HEK293T (cell line): Measurements from ENCODE around the gene RASSF8.

Source experiments
- CTCF ChIA-PET: fragments of 350-600 bp; formaldehyde crosslinking; extraction: SDS; loops from one replicate; lab custom pipeline; 2021; ENCODE audit warnings: antibody characterized with exemption, inconsistent platforms; lab: Yijun Ruan, JAX
- POLR2A ChIA-PET: fragments of 350-600 bp; formaldehyde crosslinking; extraction: SDS; loops from one replicate; lab custom pipeline; 2020; ENCODE audit warnings: antibody characterized with exemption, inconsistent platforms; lab: Yijun Ruan, JAX
- DNase-seq: peaks from one replicate; pipeline ENCODE4 v3.0.0; 2012; ENCODE audit warnings: mixed read lengths; ENCODE audit errors: extremely low spot score
- ARNT ChIP-seq: fragments of 450-650 bp; IDR thresholded peaks from 2 replicates; pipeline ENCODE4 v1.6.1; 2017; ENCODE audit warnings: mild to moderate bottlenecking
- BHLHE40 ChIP-seq: fragments of 450-650 bp; IDR thresholded peaks from 2 replicates; pipeline ENCODE4 v1.6.1; 2016; ENCODE audit warnings: mild to moderate bottlenecking, moderate library complexity, borderline replicate concordance
- CTBP1 ChIP-seq: fragments of 450-650 bp; IDR thresholded peaks from 2 replicates; pipeline ENCODE4 v1.6.1; 2016; ENCODE audit warnings: borderline replicate concordance
- ELF4 ChIP-seq: fragments of 450-650 bp; IDR thresholded peaks from 2 replicates; pipeline ENCODE4 v1.6.1; 2017; ENCODE audit warnings: antibody characterized with exemption
- FOXA1 ChIP-seq: fragments of 450-650 bp; IDR thresholded peaks from 2 replicates; pipeline ENCODE4 v1.6.1; 2016; ENCODE audit warnings: mild to moderate bottlenecking
- FOXK2 ChIP-seq: fragments of 450-650 bp; IDR thresholded peaks from 2 replicates; pipeline ENCODE4 v1.6.1; 2016; ENCODE audit warnings: mild to moderate bottlenecking
- FOXM1 ChIP-seq: fragments of 450-650 bp; IDR thresholded peaks from 2 replicates; pipeline ENCODE4 v1.6.1; 2017; ENCODE audit warnings: mild to moderate bottlenecking, borderline replicate concordance
- HDGF ChIP-seq: fragments of 450-650 bp; IDR thresholded peaks from 2 replicates; pipeline ENCODE4 v1.6.1; 2017; ENCODE audit warnings: antibody characterized with exemption, borderline replicate concordance
- L3MBTL2 ChIP-seq: fragments of 450-650 bp; conservative IDR thresholded peaks from 2 replicates; pipeline ENCODE4 v1.6.1; 2016; ENCODE audit warnings: mild to moderate bottlenecking
- LEF1 ChIP-seq: fragments of 450-650 bp; IDR thresholded peaks from 2 replicates; pipeline ENCODE4 v1.6.1; 2017; ENCODE audit warnings: mild to moderate bottlenecking, borderline replicate concordance
- NFRKB ChIP-seq: fragments of 450-650 bp; IDR thresholded peaks from 2 replicates; pipeline ENCODE4 v1.6.1; 2016; ENCODE audit warnings: mild to moderate bottlenecking, moderate library complexity
- SP1 ChIP-seq: fragments of 450-650 bp; IDR thresholded peaks from 2 replicates; pipeline ENCODE4 v1.6.1; 2017
- SUZ12 ChIP-seq: fragments of 450-650 bp; IDR thresholded peaks from 2 replicates; pipeline ENCODE4 v1.6.1; 2016; ENCODE audit warnings: mild to moderate bottlenecking
- TARDBP ChIP-seq: fragments of 450-650 bp; IDR thresholded peaks from 2 replicates; pipeline ENCODE4 v1.6.1; 2016
- ZNF384 ChIP-seq: fragments of 450-650 bp; IDR thresholded peaks from 2 replicates; pipeline ENCODE4 v1.6.1; 2016
- TF ChIP-seq, protein P1 (sequence below): fragments of 450-650 bp; IDR thresholded peaks from 2 replicates; pipeline ENCODE4 v1.6.1; 2016

Gene RASSF8

GRCh38 chr12:26109343-26109881 lies 150.9 kb downstream of the RASSF8 start:
- no peak for DNase-seq
- ChIA-PET CTCF (interaction anchor here (1.2 kb wide), 1 partner anchor 10 kb away, joined by 4 read pairs; no protein-coding TSS in a partner anchor), POLR2A (interaction anchor here (0.6 to 1.1 kb wide), 2 partner anchors 9 to 12 kb away, joined by 3 to 4 read pairs; no protein-coding TSS in a partner anchor)
- no peak for TF ChIP-seq ARNT
- TF ChIP-seq, protein P1, sequence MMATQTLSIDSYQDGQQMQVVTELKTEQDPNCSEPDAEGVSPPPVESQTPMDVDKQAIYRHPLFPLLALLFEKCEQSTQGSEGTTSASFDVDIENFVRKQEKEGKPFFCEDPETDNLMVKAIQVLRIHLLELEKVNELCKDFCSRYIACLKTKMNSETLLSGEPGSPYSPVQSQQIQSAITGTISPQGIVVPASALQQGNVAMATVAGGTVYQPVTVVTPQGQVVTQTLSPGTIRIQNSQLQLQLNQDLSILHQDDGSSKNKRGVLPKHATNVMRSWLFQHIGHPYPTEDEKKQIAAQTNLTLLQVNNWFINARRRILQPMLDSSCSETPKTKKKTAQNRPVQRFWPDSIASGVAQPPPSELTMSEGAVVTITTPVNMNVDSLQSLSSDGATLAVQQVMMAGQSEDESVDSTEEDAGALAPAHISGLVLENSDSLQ, result peak; percentile 84

DNA sequence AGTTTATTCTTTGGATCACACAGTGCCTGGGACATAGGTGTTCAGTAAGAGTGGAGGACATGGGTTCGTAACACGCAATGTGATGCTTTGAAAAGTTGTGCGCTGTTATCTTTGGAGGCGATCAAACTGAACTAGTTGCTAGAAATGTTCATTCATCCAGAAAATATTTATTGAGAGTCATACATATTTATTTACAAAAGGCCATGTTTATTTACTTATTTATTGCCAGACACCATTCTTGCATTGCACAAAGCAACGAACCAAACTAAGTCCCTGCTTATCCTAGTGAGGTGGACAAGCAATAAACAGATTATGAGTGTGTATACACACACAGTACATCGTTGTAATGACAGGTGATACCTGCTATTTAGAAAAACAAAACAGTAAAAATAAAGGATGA lies 153.8 kb downstream of the RASSF8 start:
- ChIA-PET POLR2A (interaction anchor here (0.8 to 1.6 kb wide), 2 partner anchors 10 to 13 kb away, joined by 3 to 6 read pairs; partner anchors contain the start of gene BHLHE41), CTCF (no interaction called here)
- DNase-seq, result no peak
- no peak for TF ChIP-seq SUZ12
- TF ChIP-seq L3MBTL2, result no peak
- TF ChIP-seq NFRKB, result no peak
- TF ChIP-seq LEF1, result no peak
- TF ChIP-seq CTBP1, result no peak
- no peak for TF ChIP-seq BHLHE40
- no peak for TF ChIP-seq FOXM1
- no peak for TF ChIP-seq TARDBP
- TF ChIP-seq ARNT, result no peak
- TF ChIP-seq, protein P1, result no peak
- TF ChIP-seq FOXA1, result no peak
- no peak for TF ChIP-seq FOXK2
- TF ChIP-seq ZNF384, result no peak
- no peak for TF ChIP-seq SP1
- TF ChIP-seq HDGF, result no peak
- no peak for TF ChIP-seq ELF4

DNA sequence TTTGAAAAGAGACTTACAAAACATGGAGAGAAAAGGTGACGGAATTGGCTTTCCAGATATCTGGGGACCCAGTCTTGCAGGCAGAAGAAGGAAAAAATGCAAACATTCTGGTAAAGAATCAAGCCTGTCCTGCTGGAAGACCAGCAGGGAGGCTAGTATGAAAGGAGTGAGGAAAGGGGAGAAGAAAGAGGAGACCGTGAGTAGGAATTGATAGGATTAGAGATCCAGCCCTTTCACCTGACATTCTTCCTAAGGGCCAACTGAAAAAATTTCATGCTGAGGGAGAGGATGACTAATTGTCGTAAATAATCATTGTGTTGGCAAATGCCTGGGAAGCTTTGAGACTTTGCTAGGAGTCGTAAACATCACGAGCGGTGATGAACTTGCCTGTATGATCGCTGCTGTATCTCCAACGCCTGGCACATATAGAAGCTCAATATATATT lies 154.2 kb downstream of the RASSF8 start:
- TF ChIP-seq SP1, result no peak
- TF ChIP-seq, protein P1, result peak; percentile 55; the same call in 1 of the 2 replicates
- ChIA-PET CTCF (no interaction called here), POLR2A (interaction anchor here (1.0 to 1.6 kb wide), 2 partner anchors 10 to 80 kb away, joined by 3 to 6 read pairs; no protein-coding TSS in a partner anchor)
- DNase-seq, result no peak

DNA sequence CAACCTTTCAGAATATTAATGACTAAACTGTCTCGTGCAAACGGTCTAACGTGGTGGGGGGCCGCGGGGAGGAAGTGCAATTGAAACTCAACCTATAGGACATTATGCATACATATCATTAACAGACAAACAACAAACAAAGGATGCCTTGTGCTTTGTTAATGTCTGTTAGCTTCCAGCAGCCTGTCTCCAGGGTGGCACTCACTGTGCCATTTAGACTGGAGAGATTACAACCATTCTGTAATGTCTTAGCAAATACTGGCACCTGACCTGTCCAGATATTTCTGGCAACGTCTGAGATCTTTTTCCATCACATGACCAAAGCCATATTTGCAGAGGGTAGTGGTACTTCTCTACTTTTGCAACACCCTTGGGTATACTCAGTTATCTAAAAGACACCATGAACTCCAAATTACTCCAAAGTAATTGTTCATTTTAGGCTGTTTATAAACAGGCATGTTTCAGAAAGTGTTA lies 154.7 kb downstream of the RASSF8 start:
- ChIA-PET POLR2A (interaction anchor here (1.0 to 1.6 kb wide), 2 partner anchors 9 to 81 kb away, joined by 3 to 6 read pairs; no protein-coding TSS in a partner anchor), CTCF (no interaction called here)
- TF ChIP-seq, protein P1, result no peak
- TF ChIP-seq TARDBP, result no peak
- TF ChIP-seq CTBP1, result no peak
- TF ChIP-seq ARNT, result no peak
- TF ChIP-seq FOXK2, result no peak
- no peak for TF ChIP-seq ELF4
- no peak for TF ChIP-seq L3MBTL2
- no peak for TF ChIP-seq NFRKB
- no peak for TF ChIP-seq LEF1
- TF ChIP-seq ZNF384, result no peak
- TF ChIP-seq BHLHE40, result no peak
- TF ChIP-seq SUZ12, result no peak
- no peak for TF ChIP-seq SP1
- no peak for TF ChIP-seq FOXA1
- TF ChIP-seq FOXM1, result no peak
- no peak for TF ChIP-seq HDGF
- no peak for DNase-seq

DNA sequence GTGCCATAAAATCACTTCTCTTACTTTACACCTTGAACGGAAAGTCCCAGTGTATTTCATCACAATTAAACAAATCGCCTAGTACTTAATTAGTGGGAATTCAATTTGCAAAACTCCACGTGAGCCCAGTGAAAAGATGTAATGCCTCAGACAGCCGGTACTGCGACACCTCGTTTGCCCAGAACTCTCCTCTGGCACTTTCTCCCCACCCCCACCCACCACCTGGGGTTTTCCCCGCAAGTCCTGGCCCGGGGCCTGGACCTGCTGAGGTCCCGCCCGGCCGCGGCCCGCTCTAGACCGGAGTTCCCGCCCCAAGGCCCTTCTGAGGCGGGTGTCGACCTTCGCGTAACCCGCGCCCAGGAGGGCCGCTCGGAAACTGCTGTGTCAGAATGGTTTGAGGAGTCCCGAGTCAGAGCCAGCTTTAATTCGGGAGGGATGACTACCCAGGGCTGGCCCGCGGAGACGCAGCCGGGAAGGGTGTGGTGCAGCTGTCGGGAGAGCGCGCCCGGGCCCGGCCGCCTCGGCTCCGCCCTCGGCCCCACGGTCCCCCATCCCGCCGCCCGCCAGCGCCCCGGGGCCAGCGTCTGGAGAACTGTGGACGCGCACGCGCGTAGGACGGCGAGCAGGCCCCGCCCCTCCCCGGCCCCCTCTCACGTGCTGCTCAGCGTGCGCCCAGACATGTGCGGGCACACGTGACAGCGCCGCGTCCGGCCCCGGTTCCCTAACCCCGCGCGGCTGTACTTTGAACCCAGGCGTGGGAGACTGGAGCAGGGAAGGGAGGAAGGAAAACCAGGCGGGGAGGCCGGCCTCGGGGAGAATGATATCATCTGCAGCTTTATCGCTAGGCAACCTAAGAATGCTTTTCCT lies 155.6 kb downstream of the RASSF8 start:
- TF ChIP-seq FOXM1, result no peak
- TF ChIP-seq L3MBTL2, result peak; percentile 83
- TF ChIP-seq BHLHE40, result peak; percentile 57
- TF ChIP-seq ELF4, result no peak
- no peak for TF ChIP-seq ARNT
- no peak for TF ChIP-seq ZNF384
- POLR2A ChIA-PET, result interaction anchor here (0.9 to 2.0 kb wide), 5 partner anchors 10 to 501 kb away, joined by 3 to 30 read pairs (median 3); partner anchors contain the start of gene BHLHE41
- CTCF ChIA-PET, result interaction anchor here (1.2 kb wide), 1 partner anchor 160 kb away, joined by 3 read pairs; no protein-coding TSS in a partner anchor
- DNase-seq, result peak; percentile 88
